SK-N-SH (cell line): ENCODE data around the gene MAGI2. TPM values are rescaled to one million over a fixed set of nuclear protein-coding genes. Genes with fewer than 3 reads are reported as not detected.
A peak's percentile ranks its signal among the peaks of the same experiment; 100 is the strongest.

Source experiments
- CTCF ChIA-PET: fragments of 300-600, 350-600 bp; formaldehyde crosslinking; extraction: SDS; loops from one replicate; lab custom pipeline; 2021; lab: Yijun Ruan, JAX
- POLR2A ChIA-PET: fragments of 350-600 bp; sonication (Branson Sonifier 250); formaldehyde crosslinking; extraction: SDS; loops from one replicate; lab custom pipeline; 2020; ENCODE audit warnings: antibody characterized with exemption, inconsistent platforms; lab: Yijun Ruan, JAX
- DNase-seq: peaks from one replicate; pipeline ENCODE4 v3.0.0; 2012
- H2AFZ ChIP-seq: fragments of 200-600 bp; sonication (generic); 2 replicates; pipeline ENCODE4 v1.8.1; 2016; ENCODE audit warnings: antibody characterized with exemption, mild to moderate bottlenecking, low read depth
- H3F3A ChIP-seq: fragments of 200-600 bp; sonication (generic); replicated peaks from 2 replicates; pipeline ENCODE3; 2016; ENCODE audit warnings: antibody characterized with exemption, mild to moderate bottlenecking; ENCODE audit not compliant: insufficient read depth
- H3K27ac ChIP-seq, 2 experiments: fragments of 200-500 bp in 1 of 2; fragments of 200-600 bp in 1 of 2; sonication (Bioruptor generic) in 1 of 2; sonication (generic), shearing (Covaris generic) in 1 of 2; 2 replicates each; pipeline versions ENCODE4 v1.5.1 to v1.6.1; 2014 to 2016; ENCODE audit warnings: low read depth in 2 of 2, inconsistent platforms in 1 of 2, low read length in 1 of 2, mild to moderate bottlenecking in 1 of 2, mixed read lengths in 1 of 2
- H3K27me3 ChIP-seq: fragments of 200-600 bp; sonication (generic), shearing (Covaris generic); 2 replicates; pipeline ENCODE4 v1.6.1; 2016; ENCODE audit warnings: mixed run types; ENCODE audit not compliant: insufficient read depth
- H3K36me3 ChIP-seq, 2 experiments: fragments of 200-500 bp in 1 of 2; fragments of 200-600 bp in 1 of 2; sonication (Bioruptor generic) in 1 of 2; sonication (generic) in 1 of 2; replicated peaks in 1 of 2; 2 replicates each; pipeline versions ENCODE3 to v1.5.1; 2014 to 2016; ENCODE audit warnings: low read length in 1 of 2, mild to moderate bottlenecking in 1 of 2; ENCODE audit not compliant: insufficient read depth in 2 of 2, control insufficient read depth in 1 of 2
- H3K4me1 ChIP-seq, 2 experiments: fragments of 200-500 bp in 1 of 2; fragments of 200-600 bp in 1 of 2; sonication (Bioruptor generic) in 1 of 2; sonication (generic), shearing (Covaris generic) in 1 of 2; 2 replicates each; pipeline versions ENCODE4 v1.5.1 to v1.6.1; 2014 to 2016; ENCODE audit warnings: low read depth in 1 of 2, low read length in 1 of 2, mixed run types in 1 of 2; ENCODE audit not compliant: insufficient read depth in 2 of 2, control insufficient read depth in 1 of 2
- H3K4me2 ChIP-seq: fragments of 200-600 bp; sonication (generic), shearing (Covaris generic); 2 replicates; pipeline ENCODE4 v1.6.1; 2017; ENCODE audit warnings: mixed run types
- H3K4me3 ChIP-seq, 2 experiments: fragments of 200-500 bp in 1 of 2; fragments of 200-600 bp in 1 of 2; sonication (Bioruptor generic) in 1 of 2; sonication (generic), shearing (Covaris generic) in 1 of 2; 2 replicates each; pipeline versions ENCODE4 v1.5.1 to v1.8.1; 2014 to 2016; ENCODE audit warnings: low read depth in 2 of 2, inconsistent platforms in 1 of 2, low read length in 1 of 2, mild to moderate bottlenecking in 1 of 2, mixed read lengths in 1 of 2, moderate library complexity in 1 of 2
- H3K79me2 ChIP-seq: fragments of 200-600 bp; sonication (generic); 2 replicates; pipeline ENCODE4 v1.8.1; 2017; ENCODE audit warnings: mild to moderate bottlenecking; ENCODE audit not compliant: insufficient read depth
- H3K9ac ChIP-seq: fragments of 200-600 bp; sonication (generic); 2 replicates; pipeline ENCODE4 v1.6.1; 2017; ENCODE audit warnings: mixed run types
- H3K9me2 ChIP-seq: fragments of 200-600 bp; sonication (generic); 2 replicates; pipeline ENCODE4 v1.6.1; 2017; ENCODE audit warnings: mixed run types
- H3K9me3 ChIP-seq: fragments of 200-600 bp; sonication (generic); 2 replicates; pipeline ENCODE4 v1.6.1; 2017; ENCODE audit warnings: mixed run types, mild to moderate bottlenecking, moderate library complexity
- H4K20me1 ChIP-seq: fragments of 200-600 bp; sonication (generic); 2 replicates; pipeline ENCODE4 v1.6.1; 2017; ENCODE audit warnings: mild to moderate bottlenecking, mixed run types; ENCODE audit not compliant: insufficient read depth
- FOSL2 ChIP-seq: IDR thresholded peaks from 2 replicates; pipeline ENCODE4 v1.4.0; 2012; ENCODE audit warnings: low read depth, mild to moderate bottlenecking, moderate library complexity, borderline replicate concordance
- FOXJ3 ChIP-seq: sonication (generic); formaldehyde crosslinking; IDR thresholded peaks from 2 replicates; pipeline ENCODE4 v1.5.1; 2020; ENCODE audit warnings: mild to moderate bottlenecking, missing genetic modification reagents
- GABPA ChIP-seq: IDR thresholded peaks from 2 replicates; pipeline ENCODE4 v1.4.0; 2012; ENCODE audit warnings: low read depth, mild to moderate bottlenecking
- JUND ChIP-seq: IDR thresholded peaks from 2 replicates; pipeline ENCODE4 v1.4.0; 2012
- MAX ChIP-seq: IDR thresholded peaks from 2 replicates; pipeline ENCODE4 v1.4.0; 2012; ENCODE audit warnings: low read depth
- MXI1 ChIP-seq: IDR thresholded peaks from 2 replicates; pipeline ENCODE4 v1.6.1; 2012; ENCODE audit warnings: mild to moderate bottlenecking, low read depth, low read length, improper control_type of control experiment
- NFIC ChIP-seq: IDR thresholded peaks from 2 replicates; pipeline ENCODE4 v1.4.0; 2012; ENCODE audit warnings: borderline replicate concordance
- NRF1 ChIP-seq: IDR thresholded peaks from 2 replicates; pipeline ENCODE4 v1.6.1; 2012; ENCODE audit warnings: low read depth, mild to moderate bottlenecking, low read length
- PBX3 ChIP-seq: IDR thresholded peaks from 2 replicates; pipeline ENCODE4; 2012
- RAD21 ChIP-seq: IDR thresholded peaks from 2 replicates; pipeline ENCODE4 v1.6.1; 2012; ENCODE audit warnings: mild to moderate bottlenecking, low read length
- REST ChIP-seq: IDR thresholded peaks from 2 replicates; pipeline ENCODE4 v1.6.1; 2012; ENCODE audit warnings: mild to moderate bottlenecking, low read depth, low read length, moderate library complexity
- YY1 ChIP-seq: IDR thresholded peaks from 2 replicates; pipeline ENCODE4 v1.4.0; 2012; ENCODE audit warnings: low read depth, mild to moderate bottlenecking
- ZBTB33 ChIP-seq: IDR thresholded peaks from 2 replicates; pipeline ENCODE4 v1.4.0; 2012; ENCODE audit warnings: low read depth, borderline replicate concordance
- WGBS: methylation state at CpG from one replicate; pipeline ENCODE4 v1.1.6; 2017; ENCODE audit warnings: low lambda C conversion rate; 5-methylcytosine and 5-hydroxymethylcytosine counted together
- polyA plus RNA-seq, 3 experiments: library from polyadenylated mRNA; depleted of rRNA; stranded (reverse); fragments of >200 nt; gene quantifications; 2 replicates each; pipeline ENCODE4 v1.2.3, GENCODE V29; 2012

MAGI2 gene
- polyA plus RNA-seq, 1 of the 3 experiments (the other 2 are of a cell fraction): 1.1 TPM

GRCh38 chr7:78535655-78536054 lies 917.8 kb downstream of the MAGI2 start:
- H3K36me3 ChIP-seq: no peaks in the 10 kb centered on the region
- H3K79me2 ChIP-seq: no peaks in the 10 kb centered on the region
- H2AFZ ChIP-seq: no peak overlapping the region
- H3K4me1 ChIP-seq: peaks cover 3% of the 10 kb centered on the region in 2 experiments; a peak in 2 of 4 replicates
- peaks cover 3% of the 10 kb centered on the region for H3F3A ChIP-seq
- no peak for DNase-seq
- no peak overlapping the region for H3K27ac ChIP-seq
- H3K4me2 ChIP-seq: no peak overlapping the region
- H3K27me3 ChIP-seq: no peaks in the 10 kb centered on the region
- ChIA-PET CTCF (no interaction called here), POLR2A (no interaction called here)
- H3K9ac ChIP-seq: no peak overlapping the region
- H4K20me1 ChIP-seq: no peaks in the 10 kb centered on the region
- WGBS: 64% methylated on average over 7 of the region's 7 CpGs
- peaks cover 3% of the 10 kb centered on the region; the same call in 1 of the 2 replicates for H3K9me3 ChIP-seq
- TF ChIP-seq PBX3: 0 out of 2 replicates have a peak, but pooled peaks have one; percentile 5
- no peak for TF ChIP-seq FOSL2
- no peaks in the 10 kb centered on the region for H3K9me2 ChIP-seq
- no peak overlapping the region for H3K4me3 ChIP-seq

- peaks cover 23% of the 10 kb centered on the region for H3F3A ChIP-seq
- no peaks in the 10 kb centered on the region for H3K36me3 ChIP-seq
- peak overlapping the region; percentile 23 for H3K4me2 ChIP-seq
- H3K9me3 ChIP-seq: no peaks in the 10 kb centered on the region
- peaks cover 0 to 21% of the 10 kb centered on the region in 2 experiments; a peak in 2 of 4 replicates for H3K4me1 ChIP-seq
- ChIA-PET POLR2A (no interaction called here), CTCF (no interaction called here)
- H3K9me2 ChIP-seq: 0 out of 2 replicates have a peak, but pooled peaks cover 4% of the 10 kb centered on the region
- DNase-seq: no peak
- H4K20me1 ChIP-seq: no peaks in the 10 kb centered on the region
- no peak overlapping the region for H3K4me3 ChIP-seq
- H3K27ac ChIP-seq: peak overlapping the region in 1 of 2 experiments; percentile 54; a peak in 2 of 4 replicates
- no peaks in the 10 kb centered on the region for H3K27me3 ChIP-seq
- no peaks in the 10 kb centered on the region for H3K79me2 ChIP-seq
- 36% methylated on average over 4 of the region's 4 CpGs for WGBS
- TF ChIP-seq JUND: peak; percentile 38
- peak; percentile 23; the same call in 1 of the 2 replicates for TF ChIP-seq PBX3
- no peak for TF ChIP-seq MAX
- TF ChIP-seq YY1: no peak
- peak; percentile 75; the same call in 1 of the 2 replicates for TF ChIP-seq FOSL2
- no peak overlapping the region; the same call in 1 of the 2 replicates for H3K9ac ChIP-seq
- H2AFZ ChIP-seq: peak overlapping the region; percentile 30
Measured at GRCh38 chr7:78530351-78530750, 923.1 kb downstream of the MAGI2 start.

GRCh38 chr7:78529392-78529791 lies 924.1 kb downstream of the MAGI2 start:
- POLR2A ChIA-PET: no interaction called here
- H3K4me3 ChIP-seq: no peak overlapping the region
- H2AFZ ChIP-seq: peak overlapping the region; percentile 32; the same call in 1 of the 2 replicates
- peaks cover 23% of the 10 kb centered on the region for H3F3A ChIP-seq
- H3K4me2 ChIP-seq: peak overlapping the region; percentile 45
- peaks cover 0 to 21% of the 10 kb centered on the region in 2 experiments; a peak in 2 of 4 replicates for H3K4me1 ChIP-seq
- no peaks in the 10 kb centered on the region for H3K9me3 ChIP-seq
- DNase-seq: no peak
- H3K79me2 ChIP-seq: no peaks in the 10 kb centered on the region
- no peak overlapping the region for H3K9ac ChIP-seq
- no peaks in the 10 kb centered on the region for H4K20me1 ChIP-seq
- peak overlapping the region in 1 of 2 experiments; percentile 54; a peak in 2 of 4 replicates for H3K27ac ChIP-seq
- no peaks in the 10 kb centered on the region for H3K36me3 ChIP-seq
- CTCF ChIA-PET: no interaction called here
- 88% methylated on average over 3 of the region's 3 CpGs for WGBS
- 0 out of 2 replicates have a peak, but pooled peaks cover 4% of the 10 kb centered on the region for H3K9me2 ChIP-seq
- H3K27me3 ChIP-seq: no peaks in the 10 kb centered on the region
- no peak for TF ChIP-seq RAD21
- TF ChIP-seq REST: no peak
- TF ChIP-seq FOXJ3: no peak
- TF ChIP-seq JUND: no peak
- TF ChIP-seq GABPA: no peak
- TF ChIP-seq MXI1: no peak
- TF ChIP-seq NFIC: no peak
- no peak for TF ChIP-seq ZBTB33
- no peak for TF ChIP-seq NRF1
